Psoas muscle (tissue), 8 donors: Measurements from ENCODE around the gene TMEM243. TPM values are rescaled to one million over a fixed set of nuclear protein-coding genes. Genes with fewer than 3 reads are reported as not detected.

ENCODE experiments used
- ATAC-seq, 4 donors: fragments of 200-7000 bp; cut with Tn5 transposase; one replicate each; pipeline ENCODE4 v1.9.1; 2020; ENCODE audit warnings: moderate library complexity in 3 of 4, mild to moderate bottlenecking in 2 of 4
- DNase-seq, 2 donors: peaks; one replicate each; pipeline ENCODE4 v3.0.0-alpha.2; 2020
- H3K27ac ChIP-seq: fragments of 200-600 bp; one replicate; pipeline ENCODE4 v1.8.0; 2022
- H3K27me3 ChIP-seq, 3 donors: fragments of 200-600 bp in 1 of 3; one replicate each; pipeline versions ENCODE4 v1.6.1 to v1.8.0; 2013 to 2022; ENCODE audit warnings: low read length in 2 of 3, mild to moderate bottlenecking in 2 of 3, moderate library complexity in 1 of 3; ENCODE audit not compliant: insufficient read depth in 3 of 3
- H3K36me3 ChIP-seq, 2 donors: fragments of 200-600 bp in 1 of 2; one replicate each; pipeline versions ENCODE4 v1.6.1 to v1.8.0; 2013 to 2022; ENCODE audit warnings: low read depth in 1 of 2, mild to moderate bottlenecking in 1 of 2, moderate library complexity in 1 of 2; ENCODE audit not compliant: insufficient read depth in 1 of 2
- H3K4me1 ChIP-seq: fragments of 200-600 bp; one replicate; pipeline ENCODE4 v1.8.0; 2022
- H3K4me3 ChIP-seq: fragments of 200-600 bp; one replicate; pipeline ENCODE4 v1.8.0; 2022; ENCODE audit warnings: mild to moderate bottlenecking
- H3K9me3 ChIP-seq: fragments of 200-600 bp; one replicate; pipeline ENCODE4 v1.8.0; 2022
- CTCF ChIP-seq: fragments of 200-600 bp; IDR thresholded peaks from one replicate; pipeline ENCODE4 v1.8.0; 2022; ENCODE audit warnings: antibody characterized with exemption
- WGBS, 3 donors: extraction: QIAGEN DNeasy Blood & Tissue Kit; methylation state at CpG; one replicate each; pipeline versions ENCODE4 v1.1.6 to v1.1.7; 2013; 5-methylcytosine and 5-hydroxymethylcytosine counted together
- intact Hi-C, 2 donors: fragments of 100-400 bp; cut with DNase I; formaldehyde crosslinking; loops; one replicate each; pipeline versions ENCODE4 v1.11.0 to v1.14.2; 2022
- polyA plus RNA-seq, 3 donors: library from polyadenylated mRNA; stranded (reverse); fragments of 200-250 nt; gene quantifications; one replicate each; pipeline ENCODE4 v1.2.3, GENCODE V29; 2013
- total RNA-seq, 4 donors: library from RNA; stranded (reverse); fragmentation: NEBNext Ultra II Directional in 2 of 4; extraction: Animal tissue kit (Norgen Biotek cat#: 25700) in 2 of 4; gene quantifications; one replicate each; pipeline versions ENCODE4 v1.2.1 to v1.2.4, GENCODE V29; 2021 to 2023
- donor health status: healthy with polysubstance abuse.
- donor health status: DM: no; HTN: no; CAD: no; lungs with moderate emphysema.
- donor health status: Bipolar disorder and iron deficiency.
- donor health status: healthy.
- donor health status: DM: yes; HTN: yes; CAD: no.
- donor health status: DM: no; HTN: no; CAD: no.
- donor health status: DM: no; HTN: no; CAD: no.
- donor health status: DM: yes; HTN: yes; CAD: no.

The TMEM243 gene
- total and polyA plus RNA-seq, 7 donors, result 2.3 to 3.6 (median 2.6) TPM

DNA sequence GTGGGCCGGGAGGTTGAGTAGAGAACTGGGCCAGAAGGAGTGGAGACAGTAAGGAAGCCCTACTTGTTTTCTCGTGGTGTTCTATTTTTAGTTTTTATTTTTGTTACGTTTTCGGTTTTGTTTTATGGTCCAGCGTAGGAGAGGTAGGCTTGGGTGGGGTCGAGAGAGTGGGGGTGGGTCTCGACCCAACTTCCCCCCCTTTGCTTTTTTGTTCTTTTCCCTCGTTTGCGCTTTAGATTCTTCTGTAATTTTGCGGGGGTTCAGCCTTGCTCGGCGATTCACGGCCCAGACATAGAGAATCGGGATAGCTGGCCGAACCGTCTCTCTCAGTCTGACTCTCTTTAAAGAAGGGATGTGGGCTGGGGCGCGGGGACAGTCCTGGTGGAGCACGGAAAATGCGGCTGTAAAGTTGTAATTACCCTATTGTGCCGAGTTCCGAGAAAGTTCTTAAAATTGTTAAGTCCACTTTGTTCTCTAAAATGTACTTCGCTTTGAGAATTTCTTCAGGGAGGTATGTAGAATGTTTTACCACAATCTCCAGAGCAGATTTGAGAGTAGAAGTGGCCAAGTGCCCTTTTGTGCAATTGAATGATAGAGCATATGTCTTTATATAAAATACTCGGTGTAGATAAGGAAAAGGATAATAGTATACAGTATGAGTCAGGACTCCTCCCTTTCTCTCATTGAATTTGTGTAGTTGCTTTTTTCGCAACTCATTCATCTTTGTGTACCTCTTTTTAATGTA lies 66.5 kb downstream of the TMEM243 start:
- Histone ChIP-seq H3K36me3 (no peaks in the 10 kb centered on the region), H3K4me3 (peak overlapping the region; percentile 78), H3K27ac (peak overlapping the region; percentile 96), H3K4me1 (peaks cover 53% of the 10 kb centered on the region), H3K27me3 (no peaks in the 10 kb centered on the region), H3K9me3 (no peaks in the 10 kb centered on the region)
- ATAC-seq (peak in 3 of 4 donors; percentile 4 to 31 (median 15)), DNase-seq (peak; percentile 22 to 53)
- WGBS, 3 donors, result 1% methylated on average over 25 of the region's 25 CpGs
- TF ChIP-seq CTCF, result no peak
- intact Hi-C loops, result loop anchor here in 1 of 2 donors (5.0 kb wide), 1 partner anchor 96 kb away; the partner anchor contains the start of gene ELAPOR2

DNA sequence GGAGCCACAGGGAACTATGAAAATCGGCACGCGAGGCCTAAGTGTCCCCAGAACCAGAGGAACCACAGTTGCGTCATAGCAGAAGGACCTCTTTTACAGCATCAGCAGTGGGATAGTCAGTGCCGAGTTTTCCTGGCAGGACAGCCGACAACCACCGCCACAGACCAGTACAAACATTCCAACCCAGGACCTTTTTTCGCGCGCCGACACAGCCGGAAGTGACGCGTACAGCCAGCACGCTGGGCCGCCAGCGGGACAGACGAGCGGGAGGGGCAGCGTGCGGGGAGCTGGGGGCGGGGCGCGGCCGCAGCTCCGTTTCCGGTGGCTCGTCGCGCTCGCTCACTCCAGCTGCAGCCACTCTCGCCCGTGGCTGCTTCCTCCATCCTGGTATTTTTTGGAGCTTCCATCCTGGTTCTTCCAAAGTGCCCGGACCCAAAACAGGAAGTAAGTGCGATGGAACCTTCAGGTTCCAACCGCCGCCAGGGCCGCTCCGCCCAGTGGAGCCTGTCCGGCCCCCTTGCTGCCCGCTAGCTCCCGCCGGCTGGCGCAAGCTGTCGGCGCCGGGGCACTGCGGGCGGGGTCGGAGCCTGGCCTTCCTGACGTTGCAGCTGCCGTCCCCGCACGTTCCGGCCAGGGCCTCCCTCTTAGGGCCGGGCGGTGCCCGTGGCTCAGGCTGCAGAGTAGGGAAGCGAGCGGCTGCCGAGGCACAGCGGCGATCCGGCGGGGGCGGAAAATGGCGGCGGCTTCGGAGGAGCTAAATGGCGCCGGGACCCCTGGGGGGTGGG lies 67.2 kb downstream of the TMEM243 start, which contains the start of gene DMTF1:
Gene DMTF1 (plus strand): TSS at position 342 of the 785 bp plus-strand sequence. CDS start 12,489 bp downstream, outside the sequence.
- DNase-seq (peak; percentile 95 to 98), ATAC-seq (peak; percentile 94 to 98 (median 96))
- intact Hi-C loops, result loop anchor here in 1 of 2 donors (5.0 kb wide), 1 partner anchor 95 kb away; the partner anchor contains the start of gene ELAPOR2
- H3K9me3 ChIP-seq, result no peaks in the 10 kb centered on the region
- H3K27ac ChIP-seq, result peak within 1 kb of the TSS; percentile 96
- no peak for TF ChIP-seq CTCF
- no peaks in the 10 kb centered on the region for H3K27me3 ChIP-seq
- WGBS, 3 donors, result 0 to 1% (median 0%) methylated on average over 66 to 71 of the region's 71 CpGs
- peak within 1 kb of the TSS; percentile 78 for H3K4me3 ChIP-seq
- H3K4me1 ChIP-seq, result peaks cover 55% of the 10 kb centered on the region
- no peaks in the 10 kb centered on the region for H3K36me3 ChIP-seq

- peak overlapping the region; percentile 96 for H3K27ac ChIP-seq
- no peak for TF ChIP-seq CTCF
- H3K9me3 ChIP-seq, result no peaks in the 10 kb centered on the region
- DNase-seq (no peak), ATAC-seq (peak in 1 of 4 donors; percentile 60)
- H3K4me1 ChIP-seq, result peaks cover 51% of the 10 kb centered on the region
- no peaks in the 10 kb centered on the region for H3K27me3 ChIP-seq
- peak overlapping the region; percentile 78 for H3K4me3 ChIP-seq
- H3K36me3 ChIP-seq, result no peaks in the 10 kb centered on the region
- intact Hi-C loops, result loop anchor here in 1 of 2 donors (5.0 kb wide), 1 partner anchor 94 kb away; the partner anchor contains the start of gene ELAPOR2
- WGBS, 3 donors, result 5 to 6% (median 6%) methylated on average over 13 of the region's 13 CpGs
Observed at GRCh38 chr7:87151729-87152111, 67.8 kb downstream of the TMEM243 start.

- no peak for DNase-seq
- WGBS, 3 donors, result 41 to 51% (median 45%) methylated on average over 9 of the region's 9 CpGs
- intact Hi-C loops, result loop anchor here in 1 of 2 donors (5.0 kb wide), 1 partner anchor 94 kb away; the partner anchor contains the start of gene ELAPOR2
- H3K9me3 ChIP-seq, result no peaks in the 10 kb centered on the region
- peak overlapping the region; percentile 96 for H3K27ac ChIP-seq
- peak overlapping the region; percentile 78 for H3K4me3 ChIP-seq
- no peak for ATAC-seq
- no peaks in the 10 kb centered on the region for H3K36me3 ChIP-seq
- peaks cover 45% of the 10 kb centered on the region for H3K4me1 ChIP-seq
- no peak for TF ChIP-seq CTCF
- no peaks in the 10 kb centered on the region for H3K27me3 ChIP-seq
Observed at GRCh38 chr7:87151002-87151728, 68.4 kb downstream of the TMEM243 start.
